ENCODE data around the gene SMG6.

SMG6 gene

GRCh38 chr17:2105663-2106062 is 197.9 kb downstream of the SMG6 start:
- DNase-seq (ENCODE audit: low spot score): no peak

- DNase-seq (ENCODE audit: low spot score): no peak
Observed at GRCh38 chr17:2102931-2103809, 200.4 kb downstream of the SMG6 start.

GRCh38 chr17:2101448-2102257 is 201.9 kb downstream of the SMG6 start:
- DNase-seq (ENCODE audit: low spot score): peak; percentile 77

- no peak for DNase-seq (ENCODE audit: low spot score)
Observed at GRCh38 chr17:2095536-2095910, 208.1 kb downstream of the SMG6 start.

- DNase-seq (ENCODE audit: low spot score): no peak
Observed at GRCh38 chr17:2094891-2095535, 208.6 kb downstream of the SMG6 start.

GRCh38 chr17:2093349-2093748 is 210.2 kb downstream of the SMG6 start:
- no peak for DNase-seq (ENCODE audit: low spot score)

GRCh38 chr17:2092253-2092652 is 211.3 kb downstream of the SMG6 start:
- no peak for DNase-seq (ENCODE audit: low spot score)

- DNase-seq (ENCODE audit: low spot score): peak; percentile 96
Observed at GRCh38 chr17:2090804-2091534, 212.6 kb downstream of the SMG6 start.

GRCh38 chr17:2090210-2090641 is 213.4 kb downstream of the SMG6 start:
- no peak for DNase-seq (ENCODE audit: low spot score)

- no peak for DNase-seq (ENCODE audit: low spot score)
Observed at GRCh38 chr17:2089021-2089422, 214.6 kb downstream of the SMG6 start.

GRCh38 chr17:2087597-2088211 is 215.9 kb downstream of the SMG6 start:
- peak; percentile 96 for DNase-seq (ENCODE audit: low spot score)

GRCh38 chr17:2086306-2086705 is 217.3 kb downstream of the SMG6 start:
- DNase-seq (ENCODE audit: low spot score): no peak

GRCh38 chr17:2085648-2085949 is 218.0 kb downstream of the SMG6 start:
- no peak for DNase-seq (ENCODE audit: low spot score)

- DNase-seq (ENCODE audit: low spot score): no peak
Observed at GRCh38 chr17:2084766-2085647, 218.6 kb downstream of the SMG6 start.

- DNase-seq (ENCODE audit: low spot score): no peak
Observed at GRCh38 chr17:2084036-2084765, 219.4 kb downstream of the SMG6 start.

- DNase-seq (ENCODE audit: low spot score): no peak
Observed at GRCh38 chr17:2083613-2084035, 220.0 kb downstream of the SMG6 start.

GRCh38 chr17:2082003-2082781 is 221.4 kb downstream of the SMG6 start:
- no peak for DNase-seq (ENCODE audit: low spot score)

GRCh38 chr17:2081564-2081963 is 222.0 kb downstream of the SMG6 start:
- no peak for DNase-seq (ENCODE audit: low spot score)

- DNase-seq (ENCODE audit: low spot score): no peak
Observed at GRCh38 chr17:2077040-2077439, 226.5 kb downstream of the SMG6 start.
